Memory B cell (primary cell): Measurements from ENCODE around the gene ZNF221.

Experiments
- ATAC-seq: fragments of 150-1000 bp; cut with Tn5 transposase; 2 replicates; pipeline ENCODE4 v1.10.0; 2021; ENCODE audit warnings: low read depth, mild to moderate bottlenecking, moderate library complexity
- DNase-seq, 2 donors: peaks; one replicate each; pipeline ENCODE4 v3.0.0; 2022; ENCODE audit warnings: low spot score in 2 of 2
- H3K27ac Mint-ChIP-seq: one replicate; pipeline ENCODE4 v1.8.0; 2022; ENCODE audit warnings: mild to moderate bottlenecking, moderate library complexity, mixed read lengths
- H3K27me3 Mint-ChIP-seq: one replicate; pipeline ENCODE4 v1.8.0; 2022; ENCODE audit warnings: mixed read lengths
- H3K36me3 Mint-ChIP-seq: one replicate; pipeline ENCODE4 v1.8.0; 2022; ENCODE audit warnings: mild to moderate bottlenecking, mixed read lengths
- H3K4me1 Mint-ChIP-seq: one replicate; pipeline ENCODE4 v1.8.0; 2022; ENCODE audit warnings: mixed read lengths
- H3K4me3 Mint-ChIP-seq: one replicate; pipeline ENCODE4 v1.8.0; 2022; ENCODE audit warnings: mild to moderate bottlenecking, moderate library complexity, mixed read lengths
- H3K9me3 Mint-ChIP-seq: one replicate; pipeline ENCODE4 v1.8.0; 2022; ENCODE audit warnings: mixed read lengths

Gene ZNF221

GRCh38 chr19:43950834-43951645 lies at the start of gene ZNF221:
ZNF221 (plus strand) TSS chr19:43951228; CDS start chr19:43962727, 11,499 bp downstream.
- Mint-ChIP-seq H3K27me3 (peaks cover 8% of the 10 kb centered on the region), H3K36me3 (peaks cover 24% of the 10 kb centered on the region), H3K4me1 (peaks cover 4% of the 10 kb centered on the region), H3K27ac (peak within 1 kb of the TSS; percentile 86), H3K4me3 (peak within 1 kb of the TSS; percentile 96), H3K9me3 (peaks cover 25% of the 10 kb centered on the region)
- ATAC-seq (peak; percentile 85), DNase-seq (peak; percentile 24 to 36)

GRCh38 chr19:43901395-43902390 lies 49.3 kb upstream of the ZNF221 start:
- H3K4me3 Mint-ChIP-seq: peak overlapping the region; percentile 97
- peak overlapping the region; percentile 69 for H3K27ac Mint-ChIP-seq
- peaks cover 40% of the 10 kb centered on the region for H3K36me3 Mint-ChIP-seq
- peaks cover 20% of the 10 kb centered on the region for H3K9me3 Mint-ChIP-seq
- H3K4me1 Mint-ChIP-seq: peaks cover 7% of the 10 kb centered on the region
- peak; percentile 29 to 56 for DNase-seq
- no peaks in the 10 kb centered on the region for H3K27me3 Mint-ChIP-seq
- ATAC-seq: peak; percentile 91

DNA sequence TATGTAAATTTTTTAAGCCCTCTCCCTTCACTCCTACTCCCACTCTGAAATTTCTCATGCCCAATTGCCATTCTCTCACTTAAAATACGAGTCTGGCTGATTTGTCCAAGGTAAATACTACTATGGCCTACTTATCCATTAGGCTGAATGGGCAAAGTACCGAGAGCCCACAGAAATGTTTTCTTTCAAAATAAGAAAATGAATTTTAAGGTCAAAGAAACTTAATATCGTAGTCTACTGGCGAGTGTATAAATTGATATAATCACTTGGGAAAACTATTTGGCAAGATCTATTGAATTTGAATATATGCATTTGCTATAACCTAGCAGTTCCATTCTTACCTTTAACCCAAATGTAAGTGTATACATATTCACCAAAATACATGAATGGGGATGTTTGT lies 48.6 kb upstream of the ZNF221 start:
- no peak for ATAC-seq
- peaks cover 7% of the 10 kb centered on the region for H3K4me1 Mint-ChIP-seq
- H3K36me3 Mint-ChIP-seq: peaks cover 39% of the 10 kb centered on the region
- H3K27me3 Mint-ChIP-seq: no peaks in the 10 kb centered on the region
- H3K27ac Mint-ChIP-seq: no peak overlapping the region
- peak overlapping the region; percentile 97 for H3K4me3 Mint-ChIP-seq
- peaks cover 20% of the 10 kb centered on the region for H3K9me3 Mint-ChIP-seq
- DNase-seq: no peak

GRCh38 chr19:43905897-43906296 lies 45.1 kb upstream of the ZNF221 start:
- no peak overlapping the region for H3K27ac Mint-ChIP-seq
- H3K9me3 Mint-ChIP-seq: peaks cover 27% of the 10 kb centered on the region
- no peaks in the 10 kb centered on the region for H3K27me3 Mint-ChIP-seq
- H3K4me1 Mint-ChIP-seq: peaks cover 7% of the 10 kb centered on the region
- no peak for ATAC-seq
- H3K36me3 Mint-ChIP-seq: peaks cover 29% of the 10 kb centered on the region
- DNase-seq: no peak
- no peak overlapping the region for H3K4me3 Mint-ChIP-seq

DNA sequence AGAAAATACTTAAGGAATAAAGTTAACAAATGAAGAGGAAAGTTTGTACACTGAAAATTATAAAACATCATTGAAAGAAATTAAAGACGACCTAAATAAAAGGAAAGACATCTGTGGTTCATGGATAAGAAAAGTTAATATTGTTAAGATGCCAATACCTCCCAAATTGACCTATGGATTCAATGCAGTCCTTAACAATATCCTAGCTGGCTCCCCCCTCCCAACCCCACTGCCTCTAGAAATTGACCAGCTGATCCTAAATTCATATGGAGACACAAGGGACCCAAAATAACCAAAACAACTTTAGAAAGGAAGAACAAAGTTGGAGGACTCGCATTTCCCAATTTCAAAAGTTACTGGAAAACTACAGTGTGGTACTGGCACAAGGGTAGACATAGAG lies 44.3 kb upstream of the ZNF221 start:
- Mint-ChIP-seq H3K36me3 (peaks cover 27% of the 10 kb centered on the region), H3K4me3 (no peak overlapping the region), H3K27ac (no peak overlapping the region), H3K9me3 (peaks cover 27% of the 10 kb centered on the region), H3K4me1 (no peaks in the 10 kb centered on the region), H3K27me3 (no peaks in the 10 kb centered on the region)
- no peak for ATAC-seq
- DNase-seq: no peak

GRCh38 chr19:43908659-43909058 lies 42.4 kb upstream of the ZNF221 start:
- Mint-ChIP-seq H3K27ac (no peak overlapping the region), H3K36me3 (peaks cover 34% of the 10 kb centered on the region), H3K4me1 (no peaks in the 10 kb centered on the region), H3K9me3 (peaks cover 31% of the 10 kb centered on the region), H3K4me3 (no peak overlapping the region), H3K27me3 (no peaks in the 10 kb centered on the region)
- no peak for ATAC-seq
- no peak for DNase-seq

DNA sequence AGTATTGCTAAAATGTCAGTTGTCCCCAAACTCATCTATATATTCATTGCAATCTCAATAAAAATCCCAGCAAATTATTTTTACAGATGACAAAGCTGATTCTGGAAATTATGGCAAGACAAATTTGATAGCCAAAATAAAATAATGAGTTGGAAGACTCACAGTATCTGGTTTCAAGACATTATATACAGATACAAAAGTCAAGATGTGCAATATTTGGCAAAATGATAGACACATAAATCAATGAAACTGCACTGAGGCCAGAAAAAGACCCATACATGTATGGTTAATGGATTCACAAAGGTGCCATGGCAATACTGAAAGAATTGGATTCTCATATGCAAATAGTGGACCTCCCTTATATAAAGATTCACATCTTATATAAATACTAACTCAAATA lies 40.1 kb upstream of the ZNF221 start:
- H3K36me3 Mint-ChIP-seq: peaks cover 45% of the 10 kb centered on the region
- ATAC-seq (no peak), DNase-seq (no peak)
- H3K4me3 Mint-ChIP-seq: no peak overlapping the region
- H3K4me1 Mint-ChIP-seq: no peaks in the 10 kb centered on the region
- H3K27me3 Mint-ChIP-seq: no peaks in the 10 kb centered on the region
- peaks cover 34% of the 10 kb centered on the region for H3K9me3 Mint-ChIP-seq
- H3K27ac Mint-ChIP-seq: no peak overlapping the region

DNA sequence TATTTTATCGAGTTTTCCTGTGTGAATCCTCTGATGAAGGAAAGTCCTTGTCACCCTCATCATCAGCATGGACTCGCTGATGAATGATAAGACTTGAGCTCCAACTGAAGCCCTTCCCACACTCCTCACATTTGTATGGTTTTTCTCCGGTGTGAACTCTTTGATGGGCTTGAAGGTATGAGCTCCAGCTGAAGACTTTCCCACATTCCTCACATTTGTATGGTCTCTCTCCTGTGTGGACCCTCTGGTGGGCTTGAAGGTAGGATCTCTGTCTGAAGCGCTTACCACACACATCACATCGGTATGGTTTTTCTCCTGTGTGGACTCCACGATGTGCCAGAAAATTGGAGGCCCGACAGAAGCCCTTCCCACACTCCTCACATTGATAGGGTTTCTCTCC lies 37.6 kb upstream of the ZNF221 start:
- ATAC-seq (no peak), DNase-seq (no peak)
- peaks cover 60% of the 10 kb centered on the region for H3K36me3 Mint-ChIP-seq
- no peaks in the 10 kb centered on the region for H3K4me1 Mint-ChIP-seq
- no peak overlapping the region for H3K4me3 Mint-ChIP-seq
- peaks cover 31% of the 10 kb centered on the region for H3K9me3 Mint-ChIP-seq
- no peaks in the 10 kb centered on the region for H3K27me3 Mint-ChIP-seq
- no peak overlapping the region for H3K27ac Mint-ChIP-seq

- no peaks in the 10 kb centered on the region for H3K27me3 Mint-ChIP-seq
- no peak for DNase-seq
- H3K4me1 Mint-ChIP-seq: no peaks in the 10 kb centered on the region
- H3K36me3 Mint-ChIP-seq: peaks cover 65% of the 10 kb centered on the region
- H3K4me3 Mint-ChIP-seq: no peak overlapping the region
- no peak for ATAC-seq
- H3K27ac Mint-ChIP-seq: peak overlapping the region; percentile 39
- H3K9me3 Mint-ChIP-seq: peaks cover 28% of the 10 kb centered on the region
Observed at GRCh38 chr19:43914051-43914450, 37.0 kb upstream of the ZNF221 start.

GRCh38 chr19:43923875-43924274 lies 27.2 kb upstream of the ZNF221 start:
- no peak for DNase-seq
- H3K4me1 Mint-ChIP-seq: no peaks in the 10 kb centered on the region
- no peak overlapping the region for H3K27ac Mint-ChIP-seq
- H3K27me3 Mint-ChIP-seq: no peaks in the 10 kb centered on the region
- H3K4me3 Mint-ChIP-seq: no peak overlapping the region
- no peak for ATAC-seq
- H3K9me3 Mint-ChIP-seq: peaks cover 3% of the 10 kb centered on the region
- peaks cover 69% of the 10 kb centered on the region for H3K36me3 Mint-ChIP-seq

DNA sequence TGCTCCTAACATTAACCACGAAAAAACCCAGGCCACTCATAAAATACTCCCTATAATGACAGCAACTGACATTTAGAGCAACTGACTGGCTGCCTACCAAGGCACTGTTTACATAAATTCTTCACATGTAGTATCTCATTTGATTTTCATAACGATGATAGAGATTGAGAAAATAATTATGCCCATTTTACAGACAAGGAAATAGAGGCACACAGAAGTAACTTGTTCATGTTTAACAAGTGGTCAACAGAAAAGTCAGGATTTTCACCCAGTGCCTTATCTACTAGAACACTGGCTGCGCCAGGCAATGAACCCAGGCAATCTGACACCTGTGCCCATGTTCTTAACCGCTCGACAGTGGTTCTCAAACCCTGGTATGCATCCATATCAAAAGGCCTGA lies 22.2 kb upstream of the ZNF221 start:
- H3K27me3 Mint-ChIP-seq: no peaks in the 10 kb centered on the region
- DNase-seq (no peak), ATAC-seq (no peak)
- H3K9me3 Mint-ChIP-seq: peaks cover 3% of the 10 kb centered on the region
- H3K4me1 Mint-ChIP-seq: peaks cover 2% of the 10 kb centered on the region
- H3K36me3 Mint-ChIP-seq: peaks cover 68% of the 10 kb centered on the region
- no peak overlapping the region for H3K4me3 Mint-ChIP-seq
- H3K27ac Mint-ChIP-seq: no peak overlapping the region

DNA sequence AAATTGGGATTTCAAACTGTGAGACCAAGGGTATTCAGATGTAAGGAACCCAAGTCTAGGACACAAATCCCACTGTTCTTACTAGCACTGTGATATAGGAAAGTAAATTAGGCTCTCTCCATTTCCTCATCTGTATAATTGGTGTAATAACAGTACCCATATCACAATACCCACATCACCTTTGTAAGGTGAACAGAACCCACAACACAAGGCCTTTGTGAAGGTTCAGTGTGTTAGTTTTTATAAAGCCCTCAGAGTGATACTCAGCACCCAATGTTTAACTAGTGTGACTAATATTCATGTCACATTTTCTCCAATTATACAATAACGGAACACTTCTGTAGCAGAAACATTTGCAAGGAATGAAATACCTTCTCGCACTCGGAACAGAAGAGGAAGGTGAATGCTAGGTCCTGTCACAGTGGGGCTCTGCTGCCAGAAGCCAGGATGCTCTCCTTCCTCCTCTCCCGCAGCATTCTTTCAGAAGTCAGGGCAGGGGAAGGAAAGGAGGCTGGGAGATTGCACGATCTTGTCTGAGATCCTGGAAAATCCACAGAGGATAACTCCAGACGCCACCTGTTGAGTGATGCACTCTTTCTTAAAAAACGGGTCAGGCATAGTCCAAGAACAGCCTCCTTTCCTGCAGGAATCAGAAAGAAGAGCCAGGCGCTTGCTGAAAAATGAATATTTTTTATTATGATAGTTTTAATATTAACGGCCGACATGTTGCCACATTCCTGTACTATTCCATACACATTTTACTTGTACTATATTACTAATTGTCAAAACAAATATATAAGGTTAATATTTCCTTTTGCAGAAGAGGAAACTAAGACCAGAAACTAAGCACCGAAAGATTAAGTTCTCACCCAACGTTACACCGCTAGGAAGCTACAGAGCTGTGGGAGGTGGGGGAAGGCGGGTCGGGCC lies 16.7 kb upstream of the ZNF221 start:
- H3K27ac Mint-ChIP-seq: peak overlapping the region; percentile 81
- ATAC-seq: no peak
- no peaks in the 10 kb centered on the region for H3K27me3 Mint-ChIP-seq
- H3K36me3 Mint-ChIP-seq: peaks cover 28% of the 10 kb centered on the region
- H3K4me1 Mint-ChIP-seq: peaks cover 7% of the 10 kb centered on the region
- no peak for DNase-seq
- H3K9me3 Mint-ChIP-seq: no peaks in the 10 kb centered on the region
- H3K4me3 Mint-ChIP-seq: peak overlapping the region; percentile 93

DNA sequence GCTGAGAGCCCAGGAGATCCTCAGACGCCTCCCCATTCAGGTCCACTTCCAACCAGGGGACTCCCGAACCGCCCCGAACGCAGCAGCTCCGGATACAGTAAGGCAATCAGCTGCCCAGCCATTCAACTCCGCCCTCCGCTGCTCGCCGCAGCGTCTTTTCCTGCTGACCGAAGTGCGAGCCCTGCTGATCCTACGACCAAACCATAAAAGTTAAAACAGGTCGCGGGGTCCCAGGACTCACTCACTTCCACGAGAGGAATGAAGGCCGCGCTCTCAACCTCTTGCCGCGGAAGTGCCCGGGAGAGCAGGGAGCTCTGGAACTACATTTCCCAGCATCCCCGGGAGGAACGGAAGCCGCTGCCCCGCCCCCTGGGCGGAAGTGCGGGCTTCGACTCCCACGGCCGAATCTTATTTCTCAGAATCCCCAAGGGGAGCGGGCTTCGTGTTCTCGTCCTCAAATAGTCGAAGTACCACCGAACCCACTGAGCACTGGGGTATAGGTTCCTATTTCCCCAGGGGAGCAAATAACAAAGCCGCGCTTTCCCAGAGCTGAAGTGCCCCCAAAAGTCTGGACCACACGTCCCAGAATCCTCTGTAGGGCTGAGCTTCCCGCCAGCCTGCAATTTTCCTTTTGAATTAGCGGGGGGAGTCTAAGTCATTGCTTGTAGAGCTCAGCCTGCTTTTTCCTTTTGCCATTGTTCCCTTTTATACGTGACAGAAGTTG lies 15.9 kb upstream of the ZNF221 start, which contains the start of gene ZNF45:
Gene ZNF45, minus strand, starts transcription at position 298 of the 724 bp plus-strand sequence. CDS start 13,097 bp downstream, outside the sequence.
- Mint-ChIP-seq H3K36me3 (peaks cover 20% of the 10 kb centered on the region), H3K27ac (peak within 1 kb of the TSS; percentile 81)
- peak; percentile 98 for ATAC-seq

More for the DNA sequence above, 15.9 kb upstream of the ZNF221 start, which contains the start of gene ZNF45:
- H3K27me3 Mint-ChIP-seq: no peaks in the 10 kb centered on the region
- H3K4me1 Mint-ChIP-seq: peaks cover 7% of the 10 kb centered on the region
- peak; percentile 77 to 78 for DNase-seq
- H3K4me3 Mint-ChIP-seq: peak within 1 kb of the TSS; percentile 93
- H3K9me3 Mint-ChIP-seq: peaks cover under 1% of the 10 kb centered on the region
